IPS-15b (cell line): ENCODE data around the gene GABRR1.
A peak's percentile ranks its signal among the peaks of the same experiment; 100 is the strongest.

Experiments used
- H3K27me3 ChIP-seq: one replicate; pipeline ENCODE4 v1.6.1; 2013; ENCODE audit warnings: low read length; ENCODE audit not compliant: control insufficient read depth, insufficient read depth
- H3K36me3 ChIP-seq: one replicate; pipeline ENCODE4 v1.6.1; 2013; ENCODE audit warnings: low read length; ENCODE audit not compliant: control insufficient read depth, insufficient read depth
- H3K4me1 ChIP-seq: one replicate; pipeline ENCODE4 v1.6.1; 2013; ENCODE audit warnings: mild to moderate bottlenecking, low read length; ENCODE audit not compliant: control insufficient read depth, insufficient read depth
- H3K4me3 ChIP-seq: one replicate; pipeline ENCODE4 v1.5.1; 2013; ENCODE audit warnings: low read depth, low read length
- H3K9ac ChIP-seq: one replicate; pipeline ENCODE4 v1.6.1; 2013; ENCODE audit warnings: low read depth, mild to moderate bottlenecking, low read length
- H3K9me3 ChIP-seq: one replicate; pipeline ENCODE4 v1.6.1; 2013; ENCODE audit warnings: mild to moderate bottlenecking, low read length; ENCODE audit not compliant: control insufficient read depth, insufficient read depth

The GABRR1 gene

DNA sequence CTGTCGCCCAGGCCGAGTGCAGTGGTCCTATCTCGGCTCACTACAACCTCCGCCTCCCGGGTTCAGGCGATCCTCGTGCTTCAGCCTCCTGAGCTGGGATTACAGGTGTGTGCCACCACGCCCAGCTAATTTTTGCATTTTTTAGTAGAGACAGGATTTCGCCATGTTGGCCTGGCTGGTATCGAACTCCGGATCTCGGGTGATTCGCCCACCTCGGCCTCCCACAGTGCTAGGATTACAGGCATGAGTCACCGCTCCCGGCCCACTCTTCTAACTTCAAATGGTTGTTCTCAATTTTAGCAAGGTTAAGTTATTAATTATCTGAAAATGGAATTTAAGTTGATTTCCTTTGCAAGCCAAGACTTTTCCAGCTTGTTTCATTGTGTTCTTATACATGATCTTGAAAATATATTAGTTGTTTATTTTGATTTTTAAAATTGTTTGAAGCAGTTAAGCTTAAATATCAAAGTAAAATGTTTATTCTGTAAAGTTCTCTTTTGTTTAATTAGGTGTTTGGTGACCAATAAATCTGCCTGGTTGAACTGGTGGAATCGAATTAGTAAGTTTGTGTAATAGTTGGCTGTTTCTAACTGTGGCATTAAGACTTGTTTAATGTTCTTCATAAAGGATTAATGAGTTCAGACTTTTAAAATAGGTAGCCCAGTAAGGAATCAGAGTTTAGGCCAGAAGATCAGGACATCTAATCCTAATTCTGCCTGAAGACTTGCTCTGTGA is 69.0 kb downstream of the GABRR1 start:
- peaks cover 4% of the 10 kb centered on the region for H3K4me1 ChIP-seq
- no peak overlapping the region for H3K4me3 ChIP-seq
- no peak overlapping the region for H3K9ac ChIP-seq
- H3K9me3 ChIP-seq, result no peaks in the 10 kb centered on the region
- peaks cover 45% of the 10 kb centered on the region for H3K27me3 ChIP-seq
- no peaks in the 10 kb centered on the region for H3K36me3 ChIP-seq

DNA sequence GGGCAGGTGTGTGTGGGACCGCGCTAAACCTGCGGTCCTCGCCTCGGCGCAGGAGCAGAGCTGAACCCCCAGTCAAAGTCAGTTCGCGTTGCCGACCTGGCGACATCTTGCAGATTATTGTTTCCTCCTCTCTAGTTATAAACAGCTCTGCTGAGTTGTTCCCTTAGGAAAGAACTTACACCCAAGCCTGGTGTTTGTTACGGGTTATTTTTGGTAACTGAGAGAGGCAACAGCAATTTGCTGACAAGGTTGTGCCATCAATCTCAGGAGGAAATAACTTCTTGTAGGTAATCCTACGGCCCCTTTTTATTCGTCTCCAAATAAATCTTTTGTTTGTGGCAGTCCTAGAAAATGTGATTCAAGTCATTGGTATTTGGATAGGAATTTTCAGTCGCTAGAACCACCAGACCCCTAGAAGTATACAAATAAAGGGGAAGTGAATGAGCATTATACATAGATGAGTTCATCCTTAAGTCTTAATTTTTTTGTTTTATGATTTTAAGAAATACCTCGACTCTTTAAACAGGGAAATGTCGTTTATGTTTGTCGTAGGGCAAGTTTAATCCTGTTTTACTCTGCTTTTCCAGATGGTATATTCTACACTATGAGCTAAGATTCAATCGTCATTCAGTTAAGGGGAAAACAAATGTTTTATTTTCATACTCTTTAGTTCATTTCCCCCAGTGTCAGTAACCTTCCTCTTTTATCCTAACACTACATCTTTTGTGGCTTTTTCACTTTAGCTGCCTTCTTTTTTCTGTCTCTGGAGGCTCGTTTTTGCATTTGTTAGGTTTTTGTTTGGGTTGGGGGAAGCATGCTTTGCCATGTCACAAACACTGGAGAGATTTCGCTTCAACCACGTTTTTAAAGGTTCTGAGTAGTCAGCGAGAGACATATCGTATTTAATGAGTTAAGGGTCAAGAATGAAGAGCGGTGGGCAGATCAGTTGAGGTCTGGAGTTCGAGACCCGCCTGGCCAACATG is 70.1 kb downstream of the GABRR1 start:
- Histone ChIP-seq H3K4me1 (peaks cover 4% of the 10 kb centered on the region), H3K36me3 (no peaks in the 10 kb centered on the region), H3K9ac (no peak overlapping the region), H3K27me3 (peaks cover 52% of the 10 kb centered on the region), H3K4me3 (peak overlapping the region; percentile 45), H3K9me3 (no peaks in the 10 kb centered on the region)

DNA sequence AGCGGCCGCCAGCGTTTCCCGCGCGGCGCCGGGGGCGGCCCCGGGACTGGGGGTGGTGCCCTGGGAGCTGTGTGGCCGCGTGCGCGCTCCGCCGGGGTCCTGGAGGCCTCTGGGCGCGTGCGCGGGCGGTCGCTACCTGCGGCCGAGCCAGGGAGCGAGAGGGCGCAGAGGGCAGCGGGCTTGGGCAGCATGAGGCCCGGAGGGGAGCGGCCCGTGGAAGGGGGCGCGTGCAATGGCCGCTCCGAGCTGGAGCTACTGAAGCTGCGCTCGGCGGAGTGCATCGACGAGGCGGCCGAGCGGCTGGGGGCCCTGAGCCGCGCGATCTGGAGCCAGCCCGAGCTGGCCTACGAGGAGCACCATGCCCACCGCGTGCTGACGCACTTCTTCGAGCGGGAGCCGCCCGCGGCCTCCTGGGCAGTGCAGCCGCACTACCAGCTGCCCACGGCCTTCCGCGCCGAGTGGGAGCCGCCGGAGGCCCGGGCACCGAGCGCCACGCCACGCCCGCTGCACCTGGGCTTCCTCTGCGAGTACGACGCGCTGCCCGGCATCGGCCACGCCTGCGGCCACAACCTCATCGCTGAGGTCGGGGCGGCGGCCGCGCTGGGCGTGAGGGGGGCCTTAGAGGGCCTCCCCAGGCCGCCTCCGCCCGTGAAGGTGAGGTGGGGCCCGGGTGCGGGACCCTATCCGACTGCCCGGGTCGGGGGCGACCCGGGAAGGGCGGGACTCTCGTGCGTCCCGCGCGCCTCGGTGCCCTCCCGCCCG is 71.0 kb downstream of the GABRR1 start, which contains the start of gene PM20D2:
Gene PM20D2, plus strand, starts transcription at position 100 of the 762 bp plus-strand sequence. Its CDS starts 90 bp downstream, at position 190.
- peak within 1 kb of the TSS; percentile 54 for H3K9ac ChIP-seq
- no peaks in the 10 kb centered on the region for H3K9me3 ChIP-seq
- no peaks in the 10 kb centered on the region for H3K36me3 ChIP-seq
- peaks cover 56% of the 10 kb centered on the region for H3K27me3 ChIP-seq
- peaks cover 4% of the 10 kb centered on the region for H3K4me1 ChIP-seq
- peak within 1 kb of the TSS; percentile 45 for H3K4me3 ChIP-seq

DNA sequence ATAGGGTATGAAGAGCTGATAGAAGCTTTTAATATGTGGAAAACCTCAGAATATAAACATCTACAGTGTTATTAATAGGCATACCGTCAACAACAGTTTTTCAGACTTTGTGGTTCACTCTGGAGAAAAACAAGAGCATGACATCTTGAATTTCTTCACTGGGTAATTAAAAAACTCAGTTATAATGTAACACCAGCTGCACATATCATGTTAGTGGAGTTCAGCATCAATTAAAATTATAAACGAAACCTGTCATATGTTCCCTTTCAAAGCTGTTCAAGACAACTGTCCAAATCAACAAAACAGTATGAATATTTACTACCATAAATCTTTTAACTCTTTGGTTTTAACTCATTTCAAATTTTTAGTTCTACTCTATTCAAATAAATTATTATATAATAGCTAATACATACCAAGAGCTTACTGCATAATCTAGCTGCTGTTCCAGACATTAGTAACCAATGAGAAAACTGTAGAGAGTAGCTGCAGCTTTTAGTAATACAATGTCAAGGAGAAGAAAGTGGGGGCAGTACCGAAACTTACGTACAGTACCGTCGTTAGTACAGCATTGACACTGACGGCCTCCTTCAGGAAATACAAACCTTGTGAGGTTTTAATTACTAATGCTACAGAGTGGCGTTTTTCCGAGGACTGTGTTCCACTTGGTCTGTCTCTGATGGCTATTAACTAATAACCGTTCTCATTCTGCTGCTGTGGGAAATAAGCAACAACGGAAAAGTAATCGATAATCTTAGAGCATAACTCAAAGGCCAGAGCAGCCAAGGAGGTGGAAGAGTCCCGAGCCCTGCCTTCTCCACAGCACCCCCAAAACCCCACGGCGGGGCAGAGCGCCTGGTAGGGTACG is 71.8 kb downstream of the GABRR1 start:
- Histone ChIP-seq H3K9ac (no peak overlapping the region), H3K4me1 (peaks cover 4% of the 10 kb centered on the region), H3K4me3 (peak overlapping the region; percentile 45), H3K9me3 (no peaks in the 10 kb centered on the region), H3K36me3 (no peaks in the 10 kb centered on the region), H3K27me3 (peaks cover 64% of the 10 kb centered on the region)

DNA sequence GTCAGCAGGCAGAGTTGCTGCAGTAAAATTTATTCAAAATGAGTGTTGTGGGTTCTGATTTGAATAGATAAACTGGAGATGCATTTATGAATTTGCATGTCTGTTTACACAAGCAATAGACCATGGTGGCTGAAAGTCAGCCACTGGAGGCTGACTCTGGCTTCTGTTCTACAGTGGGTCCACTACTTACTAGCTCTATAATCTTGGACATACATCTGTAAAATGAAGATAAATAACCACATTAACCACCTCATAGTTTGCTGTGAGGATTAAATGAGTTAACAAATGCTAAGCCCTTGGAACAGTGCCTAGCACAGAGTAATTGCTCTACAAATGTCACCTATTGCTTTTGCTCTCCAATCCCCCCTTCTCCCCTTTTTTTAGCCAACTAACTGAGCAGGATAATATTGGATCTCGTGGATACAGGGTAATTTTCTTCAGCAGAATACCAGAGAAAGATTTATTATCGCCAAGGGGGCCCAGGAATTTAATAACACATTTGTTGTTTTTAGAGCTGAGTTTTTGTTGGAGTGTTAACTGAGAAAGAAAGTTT is 72.7 kb downstream of the GABRR1 start:
- Histone ChIP-seq H3K9me3 (no peaks in the 10 kb centered on the region), H3K4me3 (no peak overlapping the region), H3K4me1 (peaks cover 4% of the 10 kb centered on the region), H3K9ac (no peak overlapping the region), H3K27me3 (peaks cover 70% of the 10 kb centered on the region), H3K36me3 (no peaks in the 10 kb centered on the region)

DNA sequence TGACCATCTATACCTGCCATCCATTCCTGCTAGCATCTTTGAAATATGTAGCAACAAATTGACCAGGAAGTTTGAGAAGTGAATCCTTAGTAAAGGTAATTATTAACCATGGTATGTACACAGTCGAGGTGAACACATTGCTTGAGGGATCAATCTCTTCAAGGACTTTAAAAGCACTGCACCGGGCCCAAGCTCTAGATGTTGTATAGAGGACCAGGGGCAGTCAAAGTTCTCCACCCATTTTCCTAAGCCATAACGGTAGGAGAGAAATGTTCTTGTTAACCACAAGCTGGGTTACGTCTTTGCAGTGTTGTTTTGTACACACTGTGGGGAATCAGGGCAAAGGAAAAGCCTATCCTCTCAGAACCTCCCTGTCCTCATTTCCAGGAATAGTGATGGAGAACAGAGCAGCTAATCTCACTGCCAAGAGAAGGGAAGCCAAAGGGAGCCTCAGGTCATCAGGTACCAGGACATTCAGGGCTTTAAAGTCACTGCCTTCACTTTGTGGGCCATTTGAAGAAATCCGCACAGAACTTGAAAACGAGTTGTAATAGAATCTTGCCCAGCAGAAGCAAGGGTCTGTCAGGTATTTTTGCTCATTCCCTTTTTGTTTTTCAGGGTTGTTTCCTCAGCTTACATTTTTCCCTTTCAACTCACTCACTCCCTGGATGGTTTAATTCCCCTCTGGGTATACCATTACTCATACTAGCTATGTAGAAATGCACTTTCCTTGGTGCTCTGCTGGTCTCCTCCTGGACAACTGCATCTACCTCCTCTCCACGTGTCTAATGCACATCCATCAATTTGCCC is 76.6 kb downstream of the GABRR1 start:
- Histone ChIP-seq H3K9me3 (no peaks in the 10 kb centered on the region), H3K4me1 (no peaks in the 10 kb centered on the region), H3K27me3 (peaks cover 84% of the 10 kb centered on the region), H3K4me3 (no peak overlapping the region), H3K9ac (no peak overlapping the region), H3K36me3 (no peaks in the 10 kb centered on the region)

DNA sequence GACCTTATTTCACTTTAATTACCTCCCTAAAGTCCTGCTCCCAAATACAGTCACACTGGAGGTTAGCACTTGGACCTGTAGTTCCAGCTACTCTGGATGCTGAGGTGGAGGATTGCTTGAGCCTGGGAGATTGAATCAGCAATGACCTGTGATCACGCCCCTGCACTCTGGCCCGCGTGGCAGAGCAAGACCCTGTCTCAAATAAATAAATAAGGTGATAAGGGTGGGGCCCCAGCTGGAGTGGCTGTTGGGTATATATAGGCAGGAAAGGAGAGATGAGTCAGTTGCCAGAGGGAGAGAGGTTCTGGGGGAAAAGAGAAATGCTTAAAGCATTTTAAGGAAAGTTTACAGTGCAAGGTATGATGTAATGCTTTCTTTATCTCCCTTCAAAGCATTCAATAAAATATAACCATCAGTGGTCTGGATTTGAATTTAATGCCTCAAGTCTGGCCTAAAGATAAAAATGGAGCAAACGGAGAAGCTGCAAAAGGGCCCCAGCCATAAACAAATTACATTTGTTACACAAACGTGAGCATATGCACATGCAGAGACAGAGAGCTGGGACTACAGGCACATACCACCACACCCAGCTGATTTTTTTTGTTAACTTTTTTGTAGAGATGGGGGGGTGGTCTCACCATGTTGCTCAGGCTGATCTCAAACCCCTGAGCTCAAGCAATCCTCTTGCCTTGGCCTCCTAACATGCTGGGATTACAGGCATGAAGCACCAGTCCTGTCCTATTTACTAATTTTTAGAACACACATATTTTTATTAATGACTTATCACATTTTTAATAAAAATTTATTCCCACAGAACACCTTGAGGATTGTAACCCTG is 77.4 kb downstream of the GABRR1 start:
- Histone ChIP-seq H3K9me3 (no peaks in the 10 kb centered on the region), H3K4me1 (peaks cover 1% of the 10 kb centered on the region), H3K4me3 (no peak overlapping the region), H3K27me3 (peaks cover 84% of the 10 kb centered on the region), H3K9ac (no peak overlapping the region), H3K36me3 (no peaks in the 10 kb centered on the region)

DNA sequence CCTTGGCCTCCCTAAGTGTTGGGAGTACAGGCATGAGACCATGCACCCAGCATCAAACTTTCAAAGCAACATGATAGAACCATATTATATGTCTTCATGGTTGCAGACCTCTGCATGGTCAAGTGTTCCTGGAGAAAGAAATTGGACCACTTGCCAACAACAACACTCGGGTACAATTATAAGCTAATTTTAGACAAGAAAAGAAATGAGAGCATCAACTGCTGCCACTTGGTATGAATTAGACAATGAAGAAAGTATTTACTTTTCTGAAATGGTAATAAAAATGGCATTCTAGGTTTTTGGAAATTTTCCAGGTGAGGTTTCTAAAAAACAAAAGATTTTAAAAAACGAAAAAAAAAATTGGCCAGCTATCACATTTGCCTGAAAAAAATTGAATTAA is 79.0 kb downstream of the GABRR1 start:
- H3K4me3 ChIP-seq, result no peak overlapping the region
- H3K9me3 ChIP-seq, result no peaks in the 10 kb centered on the region
- H3K36me3 ChIP-seq, result no peaks in the 10 kb centered on the region
- no peak overlapping the region for H3K9ac ChIP-seq
- peaks cover 83% of the 10 kb centered on the region for H3K27me3 ChIP-seq
- peaks cover 10% of the 10 kb centered on the region for H3K4me1 ChIP-seq

DNA sequence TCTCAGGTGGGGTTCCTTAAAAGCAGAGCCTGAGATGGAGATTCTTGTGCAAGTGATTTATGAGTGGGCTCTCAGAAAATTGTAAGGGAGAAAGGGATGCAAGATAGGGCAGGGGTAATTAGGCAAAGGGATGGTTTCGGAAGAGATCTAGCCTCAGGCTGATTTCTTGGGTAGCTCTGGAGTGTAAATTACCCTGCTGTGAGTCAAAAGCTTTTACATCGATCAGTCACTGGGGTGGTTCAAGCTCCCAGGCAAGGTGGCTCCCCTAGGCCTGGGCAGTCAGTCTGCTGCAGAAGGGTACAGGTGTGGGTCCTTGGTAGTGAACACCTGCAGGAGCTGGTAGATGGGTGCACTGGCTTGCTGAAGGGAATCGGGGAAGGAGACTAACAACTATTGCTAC is 82.4 kb downstream of the GABRR1 start:
- Histone ChIP-seq H3K9ac (no peak overlapping the region), H3K9me3 (no peaks in the 10 kb centered on the region), H3K36me3 (no peaks in the 10 kb centered on the region), H3K4me1 (peaks cover 10% of the 10 kb centered on the region), H3K27me3 (peaks cover 88% of the 10 kb centered on the region), H3K4me3 (no peak overlapping the region)
